HK-2 (cell line): ENCODE data around the gene ZNF606.

Experiments used
- DNase-seq: peaks from one replicate; pipeline ENCODE4 v3.0.0-alpha.2; 2018; ENCODE audit not compliant: unreplicated experiment

Gene ZNF606

DNA sequence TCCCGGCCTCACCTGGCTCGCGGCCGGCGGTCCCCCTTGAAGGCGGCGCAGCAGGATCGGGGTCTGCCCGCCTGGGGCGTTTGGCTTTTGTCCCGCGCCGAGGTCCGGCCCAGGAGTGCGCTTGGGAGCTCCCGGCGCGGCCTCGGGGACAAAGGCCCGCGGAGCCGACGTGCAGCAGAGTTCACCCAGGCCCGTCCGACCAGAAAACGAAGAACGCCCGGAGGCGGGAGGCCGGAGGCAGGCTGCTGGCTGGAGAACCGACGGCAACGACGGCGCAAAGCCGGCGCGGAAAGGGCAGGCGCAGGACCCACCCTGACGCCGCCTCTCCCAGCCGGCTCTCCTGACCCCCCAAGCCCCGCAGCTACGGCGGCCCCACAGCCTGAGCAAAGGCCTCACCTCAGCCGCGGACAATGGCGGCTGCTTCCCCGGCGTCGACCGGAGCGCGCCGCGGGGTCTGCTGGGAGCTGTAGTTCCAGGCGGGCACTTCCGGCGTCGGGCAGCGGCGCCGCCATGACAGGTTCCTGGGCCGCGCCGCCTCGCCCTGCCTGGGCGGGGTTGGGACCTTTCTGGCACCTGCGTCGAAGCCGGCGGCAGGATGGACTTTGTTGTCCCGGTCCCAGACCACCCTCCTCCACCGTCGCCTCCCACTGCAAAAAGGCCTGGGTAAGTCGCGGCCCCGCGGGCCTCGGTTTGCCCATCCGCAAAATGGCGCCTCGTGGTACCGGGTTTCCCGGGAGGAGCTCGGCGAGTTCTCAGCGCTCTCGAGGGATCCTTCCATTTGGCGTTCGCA lies at the start of gene ZNF606:
TSS of gene ZNF606 (minus strand) at position 437 of the 790 bp plus-strand sequence. CDS start 1,501 bp downstream, outside the sequence.
- peak; percentile 92 for DNase-seq

DNA sequence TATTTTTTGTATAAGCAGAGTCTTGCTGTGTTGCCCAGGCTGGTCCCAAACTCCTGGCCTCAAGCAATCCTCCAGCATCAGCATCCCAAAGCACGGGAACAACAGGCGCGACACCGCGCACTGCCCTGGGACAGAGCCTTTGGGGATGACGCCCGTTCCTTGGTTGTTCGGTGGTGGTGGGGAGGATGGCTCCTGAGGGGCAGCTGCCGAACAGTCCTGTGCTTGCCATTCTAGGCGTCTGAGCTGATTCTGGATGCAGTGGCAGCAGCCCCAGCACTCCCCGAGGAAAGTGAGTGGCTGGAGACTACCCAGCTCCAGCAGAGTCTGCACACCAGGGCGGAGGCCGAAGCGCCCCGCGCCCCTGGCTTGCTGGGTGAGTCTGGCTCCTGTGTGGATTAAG lies 49.6 kb upstream of the ZNF606 start:
- no peak for DNase-seq

DNA sequence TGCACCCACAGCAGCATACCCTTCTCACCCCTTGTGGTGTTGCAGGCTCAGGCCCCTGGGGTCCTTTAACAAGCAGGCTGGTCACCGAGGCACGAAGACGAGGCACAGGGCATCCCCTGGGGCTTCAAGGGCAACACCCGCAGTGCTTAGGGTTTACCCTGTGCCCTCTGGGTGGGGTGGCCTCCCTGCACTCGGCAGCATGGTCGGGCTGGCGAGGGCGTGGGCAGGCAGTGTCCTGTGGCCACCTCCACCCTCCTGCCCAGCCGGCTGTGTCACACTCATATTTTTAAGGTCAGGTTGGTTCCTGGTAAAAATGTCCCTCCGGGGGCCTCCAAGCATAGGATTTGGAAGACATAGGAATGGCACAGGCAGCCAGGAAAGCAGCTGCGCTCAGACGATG lies 45.1 kb upstream of the ZNF606 start:
- no peak for DNase-seq

GRCh38 chr19:58046856-58047255 lies 44.2 kb upstream of the ZNF606 start:
- DNase-seq = no peak

GRCh38 chr19:58045411-58046050 lies 42.9 kb upstream of the ZNF606 start:
- DNase-seq = no peak

GRCh38 chr19:58044886-58045285 lies 42.3 kb upstream of the ZNF606 start:
- no peak for DNase-seq

- no peak for DNase-seq
Measured at GRCh38 chr19:58044391-58044790, 41.8 kb upstream of the ZNF606 start.

DNA sequence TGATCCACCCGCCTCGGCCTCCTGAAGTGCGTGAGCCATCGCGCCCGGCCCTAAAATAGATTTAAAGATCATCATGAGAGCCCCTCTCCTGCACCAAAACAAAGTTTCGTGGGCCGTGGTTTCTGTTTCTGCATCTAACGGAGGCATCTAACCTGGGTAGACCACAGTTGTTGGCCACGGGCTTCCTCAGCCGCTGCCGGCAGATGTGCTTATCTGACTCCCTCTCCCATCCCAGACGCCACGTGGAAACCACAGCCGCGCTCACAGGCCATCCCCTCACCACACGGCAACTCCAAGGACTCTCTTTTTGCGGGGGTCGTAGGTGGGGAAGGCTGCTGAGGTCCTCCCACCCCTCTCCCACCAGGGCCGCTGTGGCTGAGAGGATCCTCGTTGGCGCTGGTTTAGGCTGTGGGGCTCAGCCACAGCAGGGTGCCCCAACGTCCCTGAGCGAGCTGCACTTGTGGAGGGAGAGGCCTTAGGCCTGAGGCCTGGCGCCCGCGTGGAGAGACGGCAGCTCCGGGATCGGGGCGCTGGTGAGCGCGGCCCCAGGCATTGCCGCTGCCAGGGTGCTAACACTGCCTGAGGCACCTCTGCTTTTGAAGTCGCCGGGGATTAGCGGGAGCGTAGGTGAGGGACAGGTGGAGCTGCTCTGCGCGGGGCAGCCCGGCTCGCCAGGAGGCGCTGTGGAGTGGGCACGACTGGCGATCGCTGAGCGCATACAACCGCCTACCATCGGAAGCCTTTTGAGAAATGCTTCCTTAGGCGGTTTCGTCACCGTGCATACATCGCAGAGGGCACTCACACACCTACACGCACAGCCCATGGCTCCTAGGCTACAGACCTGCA lies 40.1 kb upstream of the ZNF606 start:
- no peak for DNase-seq

DNA sequence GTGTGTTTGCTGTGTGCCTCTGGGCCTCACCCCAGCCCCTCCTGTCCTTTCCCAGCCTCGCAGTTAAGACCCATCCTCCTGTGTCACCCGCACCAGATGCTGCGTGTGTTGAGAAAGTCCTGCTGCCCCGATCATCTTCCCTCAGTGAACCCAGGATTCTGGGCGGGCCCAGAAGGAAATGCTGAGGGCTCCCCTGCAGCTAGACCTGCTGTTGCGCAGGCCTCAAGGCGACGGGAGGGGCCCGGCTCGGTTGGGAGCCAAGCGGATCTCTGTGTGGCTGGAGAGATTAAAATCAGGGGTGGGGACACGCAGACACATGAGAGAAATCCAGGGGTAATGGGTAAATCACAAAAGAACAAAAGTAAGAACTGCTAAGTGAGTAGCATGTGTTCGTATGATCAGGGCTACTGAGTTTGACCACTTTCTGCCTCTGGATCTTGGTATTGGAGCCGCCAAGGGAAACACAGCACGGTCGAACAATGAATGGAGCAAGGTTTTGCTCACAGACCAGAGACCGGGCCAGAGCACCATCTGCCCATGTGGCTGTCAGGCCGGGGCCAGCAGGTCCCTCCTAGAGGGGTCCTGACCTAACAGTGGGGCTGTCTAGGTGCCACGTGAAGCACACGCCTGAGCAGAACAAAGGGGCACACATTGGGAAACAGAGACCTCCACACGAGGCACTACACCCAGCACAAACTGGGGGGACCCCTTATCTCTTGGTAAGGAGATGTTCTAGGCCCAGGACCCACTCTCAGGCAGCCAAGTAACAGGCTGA lies 38.3 kb upstream of the ZNF606 start:
- DNase-seq = no peak

DNA sequence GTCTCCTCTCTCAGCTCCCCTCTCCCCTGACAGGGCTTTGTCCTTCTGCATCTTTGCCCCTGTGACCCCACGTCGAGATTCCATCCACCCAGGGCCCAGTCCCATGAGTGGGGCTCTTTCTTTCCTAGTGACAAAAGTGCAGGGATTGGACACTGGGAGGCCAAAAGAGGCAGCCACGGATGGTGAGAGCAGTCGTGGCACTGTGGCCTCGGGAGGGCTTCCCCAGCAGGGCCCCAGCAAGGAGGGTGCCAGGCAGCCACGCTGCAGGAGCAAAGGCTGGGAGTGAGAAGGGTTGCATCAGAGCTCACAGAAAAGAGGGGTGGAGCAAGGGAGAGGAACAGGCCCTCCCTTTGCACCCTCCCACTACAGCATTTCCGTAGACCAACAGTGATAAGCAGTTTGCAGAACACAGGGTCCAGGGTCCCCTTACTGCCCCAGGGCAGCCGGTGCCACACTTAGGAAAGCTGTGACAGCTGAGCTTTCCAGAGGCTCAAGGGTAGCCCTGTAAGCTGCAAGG lies 36.1 kb upstream of the ZNF606 start:
- DNase-seq = no peak

DNA sequence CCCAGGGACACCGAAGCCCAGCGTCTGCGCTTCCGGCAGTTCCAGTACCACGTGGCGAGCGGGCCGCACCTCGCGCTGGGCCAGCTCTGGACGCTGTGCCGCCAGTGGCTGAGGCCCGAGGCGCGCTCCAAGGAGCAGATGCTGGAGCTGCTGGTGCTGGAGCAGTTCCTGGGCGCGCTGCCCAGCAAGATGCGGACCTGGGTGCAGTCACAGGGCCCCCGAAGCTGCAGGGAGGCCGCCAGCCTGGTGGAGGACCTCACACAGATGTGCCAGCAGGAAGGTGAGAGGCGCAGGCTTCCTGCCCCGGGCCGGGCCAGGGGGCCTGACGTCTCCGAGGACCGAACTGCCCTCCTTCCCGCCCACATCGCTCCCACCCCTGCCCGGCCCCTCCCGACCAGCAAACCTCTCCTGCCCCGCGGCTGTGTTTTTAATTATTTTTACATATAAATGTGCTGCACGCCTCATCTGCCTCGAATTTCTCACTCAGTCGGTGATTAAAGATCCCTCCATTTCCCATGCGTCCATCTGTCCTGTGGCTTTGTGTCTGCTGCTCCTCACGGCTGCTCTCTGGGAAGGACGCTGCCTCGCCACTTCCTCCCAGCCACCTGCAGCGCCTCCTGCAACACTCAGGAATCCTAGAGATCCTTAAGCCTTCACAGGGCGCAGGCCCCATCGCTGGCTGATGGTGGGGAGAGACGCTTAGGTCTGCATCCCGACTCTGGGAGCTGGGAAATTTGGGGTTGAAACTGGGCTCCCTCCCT lies 35.5 kb upstream of the ZNF606 start:
- no peak for DNase-seq

DNA sequence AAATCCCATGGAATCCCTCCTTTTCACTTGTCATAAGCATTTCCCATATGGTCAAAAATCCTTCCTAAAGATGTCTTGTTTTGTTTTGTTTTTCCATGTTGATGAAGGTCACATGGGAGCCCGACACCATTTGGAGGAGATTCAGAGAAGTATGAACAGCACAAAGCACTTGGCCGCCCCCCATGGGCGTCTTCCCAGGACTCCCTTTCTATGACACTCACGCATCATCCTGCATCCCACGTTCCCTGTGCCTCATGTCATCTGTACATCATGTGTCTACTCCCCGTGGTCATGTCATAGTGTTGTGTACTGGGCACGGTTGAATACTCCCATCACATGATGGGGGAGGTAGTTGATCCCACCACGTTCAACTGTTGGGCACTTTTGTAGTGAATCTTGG lies 33.2 kb upstream of the ZNF606 start:
- DNase-seq = no peak

GRCh38 chr19:58034477-58034793 lies 31.8 kb upstream of the ZNF606 start:
- no peak for DNase-seq

DNA sequence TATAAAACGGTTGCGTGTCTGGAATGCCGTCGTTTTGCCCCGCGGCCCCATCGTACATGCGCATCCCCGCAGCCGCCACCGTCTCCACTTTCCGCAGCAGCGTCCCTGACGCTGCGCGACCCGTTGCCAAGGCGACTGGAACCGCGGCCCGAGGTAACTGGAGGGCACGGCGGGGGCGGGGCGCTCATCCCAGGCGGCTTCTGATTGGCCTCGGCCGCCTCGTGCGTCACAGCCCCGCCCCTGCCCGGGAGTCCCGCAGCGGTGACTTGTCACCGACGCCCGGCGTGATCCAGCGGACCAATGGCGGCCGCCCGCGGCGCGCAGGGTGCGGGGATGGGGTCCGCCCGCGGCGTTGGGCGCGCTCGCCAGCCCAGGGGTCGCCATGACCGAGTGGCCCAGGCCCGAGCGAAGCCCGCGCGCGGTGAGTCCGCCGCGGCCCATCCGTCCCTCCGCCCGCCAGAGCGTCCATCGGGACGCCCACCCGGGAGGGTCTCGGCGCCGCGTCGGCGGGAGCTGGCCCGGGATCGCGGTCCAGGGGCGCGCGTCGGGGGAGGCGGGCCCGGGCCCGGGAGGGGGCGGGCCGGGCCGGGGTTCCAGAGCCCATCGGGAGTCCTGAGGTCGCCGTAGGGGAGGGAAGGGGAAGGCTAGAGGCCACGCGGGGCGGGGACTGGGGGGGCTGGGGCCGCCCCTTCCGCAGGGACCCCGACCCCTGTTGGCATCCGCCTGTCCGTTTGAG lies 31.3 kb upstream of the ZNF606 start, which contains the start of gene ZSCAN1:
TSS of gene ZSCAN1 (plus strand) at position 285 of the 736 bp plus-strand sequence. CDS start 3,812 bp downstream, outside the sequence.
- no peak for DNase-seq

- no peak for DNase-seq
Measured at GRCh38 chr19:58024661-58025060, 22.0 kb upstream of the ZNF606 start.

GRCh38 chr19:58022283-58022660 lies 19.7 kb upstream of the ZNF606 start:
- DNase-seq = no peak

DNA sequence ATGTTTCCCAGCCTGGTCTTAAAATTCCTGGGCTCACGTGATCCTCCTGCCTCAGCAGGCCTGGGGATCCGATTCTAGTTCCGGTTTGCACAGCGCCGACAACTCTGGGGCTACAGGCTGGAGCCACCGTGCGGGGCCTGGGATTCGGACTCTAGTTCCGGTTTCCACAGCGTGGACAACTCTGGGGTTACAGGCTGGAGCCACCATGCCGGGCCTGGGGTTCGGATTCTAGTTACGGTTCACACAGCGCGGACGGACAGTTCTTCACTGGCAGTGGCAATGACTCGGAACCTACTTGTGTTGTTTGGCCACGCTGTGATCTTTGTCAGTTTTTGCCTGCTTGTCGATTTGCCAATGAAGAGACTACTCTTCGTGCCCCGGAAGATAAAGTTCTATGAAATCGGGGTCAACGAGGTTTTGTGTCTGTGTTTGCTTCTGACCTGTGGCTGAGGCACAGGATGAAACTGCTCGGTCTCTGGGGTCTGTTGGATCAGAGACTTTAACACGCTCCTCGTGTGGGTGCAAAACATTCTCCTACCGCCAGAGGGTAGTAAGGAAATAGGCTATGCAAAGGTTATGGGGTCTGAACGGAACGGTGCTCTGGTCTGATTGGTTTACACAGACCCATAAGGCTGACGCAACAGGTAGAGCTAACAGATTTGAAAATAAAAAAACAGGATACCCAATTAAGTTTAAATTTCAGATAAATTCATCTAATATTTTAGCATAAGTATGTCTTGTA lies 19.1 kb upstream of the ZNF606 start:
- DNase-seq = peak; percentile 10

- DNase-seq = no peak
Measured at GRCh38 chr19:58020129-58020528, 17.5 kb upstream of the ZNF606 start.

- no peak for DNase-seq
Measured at GRCh38 chr19:58014141-58014540, 11.5 kb upstream of the ZNF606 start.
